Endodermal cell (in vitro differentiated cells): Measurements from ENCODE around the gene YAP1. TPM values are rescaled to one million over a fixed set of nuclear protein-coding genes. Genes with fewer than 3 reads are reported as not detected.
"Not testable (repeated sequence)": the region's sequence is repeated elsewhere in the genome, so short reads cannot be mapped to it uniquely, and the experiment has no call there.

ENCODE experiments used
- DNase-seq: peaks from one replicate; pipeline ENCODE4 v3.0.0-alpha.2; 2017
- H3K27ac ChIP-seq: 2 replicates; pipeline ENCODE4 v1.5.1; 2013; ENCODE audit warnings: mild to moderate bottlenecking, low read depth, low read length, moderate library complexity
- H3K27me3 ChIP-seq: 2 replicates; pipeline ENCODE4 v1.6.1; 2013; ENCODE audit warnings: mild to moderate bottlenecking, low read length, moderate library complexity; ENCODE audit not compliant: insufficient read depth, control insufficient read depth, poor library complexity, severe bottlenecking
- H3K36me3 ChIP-seq: 2 replicates; pipeline ENCODE4 v1.7.0; 2013; ENCODE audit warnings: mild to moderate bottlenecking, low read length, moderate library complexity; ENCODE audit not compliant: control insufficient read depth, insufficient read depth
- H3K4me1 ChIP-seq: one replicate; pipeline ENCODE4 v1.7.0; 2013; ENCODE audit warnings: low read length; ENCODE audit not compliant: control insufficient read depth, insufficient read depth
- H3K4me3 ChIP-seq: 2 replicates; pipeline ENCODE4 v1.5.1; 2013; ENCODE audit warnings: mild to moderate bottlenecking, low read length, moderate library complexity
- H3K9ac ChIP-seq: 2 replicates; pipeline ENCODE4 v1.6.1; 2013; ENCODE audit warnings: mild to moderate bottlenecking, low read length, moderate library complexity; ENCODE audit not compliant: poor library complexity, severe bottlenecking; ENCODE audit errors: extremely low read depth
- H3K9me3 ChIP-seq: 2 replicates; pipeline ENCODE4 v1.6.1; 2013; ENCODE audit warnings: mild to moderate bottlenecking, low read length, moderate library complexity; ENCODE audit not compliant: control insufficient read depth
- H3K27ac Mint-ChIP-seq: 2 replicates; pipeline ENCODE4 v1.8.0; 2020; ENCODE audit warnings: mixed read lengths
- H3K27me3 Mint-ChIP-seq: 2 replicates; pipeline ENCODE4 v1.8.0; 2021; ENCODE audit warnings: mild to moderate bottlenecking, mixed read lengths; ENCODE audit not compliant: insufficient read depth
- H3K36me3 Mint-ChIP-seq: 2 replicates; pipeline ENCODE4 v1.8.0; 2020; ENCODE audit warnings: low read depth, mixed read lengths
- H3K4me1 Mint-ChIP-seq: 2 replicates; pipeline ENCODE4 v1.8.0; 2020; ENCODE audit warnings: mixed read lengths
- H3K4me3 Mint-ChIP-seq: 2 replicates; pipeline ENCODE4 v1.8.0; 2020; ENCODE audit warnings: mild to moderate bottlenecking, moderate library complexity, mixed read lengths
- H3K9me3 Mint-ChIP-seq: 2 replicates; pipeline ENCODE4 v1.8.0; 2020; ENCODE audit warnings: mild to moderate bottlenecking, mixed read lengths
- WGBS, 2 experiments: methylation state at CpG; one replicate each; pipeline versions ENCODE4 v1.1.5 to v1.1.7; 2013; ENCODE audit warnings: missing lambda C conversion rate in 2 of 2, mixed read lengths in 1 of 2; ENCODE audit not compliant: insufficient coverage in 1 of 2, insufficient read length in 1 of 2; 5-methylcytosine and 5-hydroxymethylcytosine counted together
- total RNA-seq, 2 donors: library from RNA; stranded (reverse); fragmentation: NEBNext Ultra II Directional in 1 of 2; extraction: Animal tissue kit (Norgen Biotek cat#: 25700) in 1 of 2; gene quantifications; 2 replicates in 1 of 2; 3 replicates in 1 of 2; pipeline ENCODE4 v1.2.1, GENCODE V29; 2021
- TF ChIP-seq, protein P1 (sequence below): fragments of 200-600 bp; sonication (generic); conservative IDR thresholded peaks from 2 replicates; pipeline ENCODE4 v1.5.0; 2021; ENCODE audit warnings: antibody characterized with exemption, mild to moderate bottlenecking

YAP1 gene
- total RNA-seq, 2 donors from 2014 or later = 224 to 228 TPM

DNA sequence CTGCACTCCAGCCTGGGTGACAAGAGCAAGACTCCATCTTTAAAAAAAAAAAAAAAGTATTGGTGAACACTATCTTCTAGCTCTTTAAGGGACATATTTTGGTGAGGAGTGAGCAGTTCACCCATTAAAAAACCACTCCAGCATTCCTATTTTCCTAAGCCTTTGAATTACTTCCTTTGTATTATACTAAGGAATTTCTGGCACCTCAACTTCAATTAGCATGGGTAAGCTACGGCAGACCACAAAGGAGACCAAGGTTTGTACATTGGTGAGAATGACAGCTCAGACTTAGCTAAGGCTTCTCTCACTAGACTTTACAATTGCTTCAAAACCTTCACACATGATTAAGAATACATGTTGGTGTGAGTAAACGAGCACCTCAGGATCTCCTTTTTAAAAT is 150.0 kb downstream of the YAP1 start:
- no peaks in the 10 kb centered on the region for H3K27me3 Mint-ChIP-seq
- H3K36me3 Mint-ChIP-seq = no peaks in the 10 kb centered on the region
- Histone ChIP-seq H3K9ac (no peak overlapping the region), H3K4me3 (no peak overlapping the region), H3K27me3 (peaks cover 18% of the 10 kb centered on the region), H3K36me3 (no peaks in the 10 kb centered on the region), H3K9me3 (no peaks in the 10 kb centered on the region), H3K4me1 (no peaks in the 10 kb centered on the region), H3K27ac (no peak overlapping the region)
- H3K27ac Mint-ChIP-seq = no peak overlapping the region
- TF ChIP-seq, protein P1, sequence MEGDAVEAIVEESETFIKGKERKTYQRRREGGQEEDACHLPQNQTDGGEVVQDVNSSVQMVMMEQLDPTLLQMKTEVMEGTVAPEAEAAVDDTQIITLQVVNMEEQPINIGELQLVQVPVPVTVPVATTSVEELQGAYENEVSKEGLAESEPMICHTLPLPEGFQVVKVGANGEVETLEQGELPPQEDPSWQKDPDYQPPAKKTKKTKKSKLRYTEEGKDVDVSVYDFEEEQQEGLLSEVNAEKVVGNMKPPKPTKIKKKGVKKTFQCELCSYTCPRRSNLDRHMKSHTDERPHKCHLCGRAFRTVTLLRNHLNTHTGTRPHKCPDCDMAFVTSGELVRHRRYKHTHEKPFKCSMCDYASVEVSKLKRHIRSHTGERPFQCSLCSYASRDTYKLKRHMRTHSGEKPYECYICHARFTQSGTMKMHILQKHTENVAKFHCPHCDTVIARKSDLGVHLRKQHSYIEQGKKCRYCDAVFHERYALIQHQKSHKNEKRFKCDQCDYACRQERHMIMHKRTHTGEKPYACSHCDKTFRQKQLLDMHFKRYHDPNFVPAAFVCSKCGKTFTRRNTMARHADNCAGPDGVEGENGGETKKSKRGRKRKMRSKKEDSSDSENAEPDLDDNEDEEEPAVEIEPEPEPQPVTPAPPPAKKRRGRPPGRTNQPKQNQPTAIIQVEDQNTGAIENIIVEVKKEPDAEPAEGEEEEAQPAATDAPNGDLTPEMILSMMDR = no peak
- H3K4me3 Mint-ChIP-seq = no peak overlapping the region
- H3K4me1 Mint-ChIP-seq = no peaks in the 10 kb centered on the region
- H3K9me3 Mint-ChIP-seq = peaks cover 4% of the 10 kb centered on the region
- WGBS, 2 experiments = 92% methylated on average over 1 of the region's 2 CpGs; no CpG with 5 or more reads in 1 of the 2 experiments
- DNase-seq = no peak

GRCh38 chr11:102263379-102264003 is 153.2 kb downstream of the YAP1 start:
- Mint-ChIP-seq H3K9me3 (peaks cover 4% of the 10 kb centered on the region), H3K27ac (no peak overlapping the region), H3K4me1 (peaks cover 7% of the 10 kb centered on the region), H3K4me3 (no peak overlapping the region), H3K36me3 (no peaks in the 10 kb centered on the region), H3K27me3 (peaks cover 17% of the 10 kb centered on the region)
- Histone ChIP-seq H3K36me3 (no peaks in the 10 kb centered on the region), H3K4me3 (no peak overlapping the region), H3K4me1 (no peaks in the 10 kb centered on the region), H3K27ac (no peak overlapping the region), H3K9ac (no peak overlapping the region), H3K27me3 (peaks cover 8% of the 10 kb centered on the region), H3K9me3 (no peaks in the 10 kb centered on the region)
- TF ChIP-seq, protein P1 = no peak
- DNase-seq = no peak
- 94 to 100% methylated on average over 1 to 3 of the region's 3 CpGs for whole genome bisulfite sequencing, 2 experiments

- H3K9ac ChIP-seq, H3K4me1 ChIP-seq, H3K4me3 Mint-ChIP-seq, H3K4me3 ChIP-seq, H3K9me3 ChIP-seq, H3K9me3 Mint-ChIP-seq, H3K36me3 ChIP-seq, H3K36me3 Mint-ChIP-seq, H3K27ac ChIP-seq, H3K27ac Mint-ChIP-seq, DNase-seq: not testable (repeated sequence)
- Mint-ChIP-seq H3K4me1 (peaks cover 14% of the 10 kb centered on the region), H3K27me3 (peaks cover 24% of the 10 kb centered on the region)
- peaks cover 14% of the 10 kb centered on the region for H3K27me3 ChIP-seq
- 91% methylated on average over 4 to 5 of the region's 5 CpGs for WGBS, 2 experiments
These were observed 154.5 kb downstream of the YAP1 start for GRCh38 chr11:102264704-102265103.

GRCh38 chr11:102266099-102266498 is 155.9 kb downstream of the YAP1 start:
- no peak overlapping the region for H3K9ac ChIP-seq
- Mint-ChIP-seq H3K27ac (no peak overlapping the region), H3K27me3 (peaks cover 31% of the 10 kb centered on the region), H3K4me1 (peaks cover 18% of the 10 kb centered on the region), H3K36me3 (no peaks in the 10 kb centered on the region), H3K9me3 (no peaks in the 10 kb centered on the region), H3K4me3 (no peak overlapping the region)
- WGBS, 2 experiments = 100% methylated on average over 1 of the region's 1 CpG; no CpG with 5 or more reads in 1 of the 2 experiments
- H3K4me3 ChIP-seq = no peak overlapping the region
- H3K36me3 ChIP-seq = no peaks in the 10 kb centered on the region
- H3K9me3 ChIP-seq = no peaks in the 10 kb centered on the region
- H3K27me3 ChIP-seq = peaks cover 14% of the 10 kb centered on the region
- TF ChIP-seq, protein P1 = no peak
- H3K27ac ChIP-seq = no peak overlapping the region
- no peak for DNase-seq
- no peaks in the 10 kb centered on the region for H3K4me1 ChIP-seq
